K562 (cell line): Measurements from ENCODE around the gene SNCG. TPM values are rescaled to one million over a fixed set of nuclear protein-coding genes. Genes with fewer than 3 reads are reported as not detected.

Source experiments
- ATAC-seq: fragments of 200-7000 bp; cut with Tn5 transposase; 3 replicates; pipeline ENCODE4 v1.9.1; 2020; ENCODE audit warnings: moderate library complexity
- BruUV-seq: library from RNA; stranded (reverse); fragments of 400-500 nt; replicated peaks from 2 replicates; lab custom pipeline; 2021; lab: Mats Ljungman, UMichigan
- CTCF ChIA-PET: fragments of 300-600 bp; formaldehyde crosslinking; extraction: SDS; loops from one replicate; lab custom pipeline; 2021; ENCODE audit warnings: low intra/inter-chr PET ratio; lab: Yijun Ruan, JAX
- POLR2A ChIA-PET: fragments of 300-600, 350-650 bp; sonication (Branson Sonifier 250); formaldehyde crosslinking; extraction: SDS; loops from one replicate; lab custom pipeline; 2021; ENCODE audit warnings: antibody characterized with exemption, inconsistent platforms; lab: Yijun Ruan, JAX
- DNase-seq, 4 experiments: peaks; one replicate each; pipeline versions ENCODE4 v3.0.0 to v3.0.0-alpha.2; 2011 to 2018; ENCODE audit warnings: low spot score in 3 of 4, mixed read lengths in 3 of 4; ENCODE audit errors: extremely low read depth in 1 of 4
- FAIRE-seq: peaks from 2 replicates; lab custom pipeline; 2011; peaks lifted over from hg19 to GRCh38; lab: Jason Lieb, UNC
- H2AFZ ChIP-seq: 2 replicates; pipeline ENCODE4 v1.6.0; 2011; ENCODE audit warnings: low read depth, low read length, control low read depth, inconsistent platforms
- H3K27ac ChIP-seq: fragments of 200-600 bp; 3 replicates; pipeline ENCODE4 v1.8.0; 2011; ENCODE audit warnings: low read depth, mild to moderate bottlenecking, control low read depth, inconsistent platforms, low read length, moderate library complexity, mixed read lengths; ENCODE audit errors: extremely low read depth
- H3K27me3 ChIP-seq, 2 experiments: fragments of 300-600 bp in 1 of 2; 2 replicates in 1 of 2; 3 replicates in 1 of 2; pipeline versions ENCODE4 v1.6.0 to v1.8.0; 2011; ENCODE audit warnings: inconsistent platforms in 2 of 2, low read length in 2 of 2, mild to moderate bottlenecking in 1 of 2, mixed read lengths in 1 of 2, moderate library complexity in 1 of 2; ENCODE audit not compliant: control insufficient read depth in 2 of 2, insufficient read depth in 2 of 2
- H3K36me3 ChIP-seq: fragments of 300-600 bp; 3 replicates; pipeline ENCODE4 v1.8.0; 2011; ENCODE audit warnings: mild to moderate bottlenecking, low read length, inconsistent platforms; ENCODE audit not compliant: control insufficient read depth, insufficient read depth
- H3K4me1 ChIP-seq, 2 experiments: fragments of 200-600 bp in 1 of 2; replicated peaks in 1 of 2; 2 replicates in 1 of 2; 3 replicates in 1 of 2; pipeline versions ENCODE4 v1.5.1 to v1.8.0; 2011; ENCODE audit warnings: inconsistent platforms in 2 of 2, low read length in 2 of 2, mild to moderate bottlenecking in 1 of 2, mixed read lengths in 1 of 2, moderate library complexity in 1 of 2; ENCODE audit not compliant: control insufficient read depth in 2 of 2, insufficient read depth in 2 of 2
- H3K4me2 ChIP-seq: 2 replicates; pipeline ENCODE4 v1.6.1; 2011; ENCODE audit warnings: low read length, control low read depth, inconsistent platforms, mixed read lengths; ENCODE audit not compliant: insufficient read depth
- H3K4me3 ChIP-seq: fragments of 200-600 bp; sonication (generic), shearing (Covaris generic); 2 replicates; pipeline ENCODE4 v1.5.1; 2016; ENCODE audit warnings: control low read depth, inconsistent platforms
- H3K79me2 ChIP-seq: fragments of 200-600 bp; 3 replicates; pipeline ENCODE4 v1.8.0; 2011; ENCODE audit warnings: low read length, inconsistent platforms; ENCODE audit not compliant: control insufficient read depth, insufficient read depth
- H3K9ac ChIP-seq, 2 experiments: 2 replicates each; pipeline versions ENCODE4 v1.6.0 to v1.6.1; 2011; ENCODE audit warnings: low read depth in 2 of 2, low read length in 2 of 2, control low read depth in 1 of 2, inconsistent platforms in 1 of 2, mild to moderate bottlenecking in 1 of 2, mixed read lengths in 1 of 2; ENCODE audit not compliant: insufficient read depth in 1 of 2
- H3K9me1 ChIP-seq: one replicate; pipeline ENCODE4 v1.6.0; 2011; ENCODE audit warnings: inconsistent platforms, mild to moderate bottlenecking, low read length, moderate library complexity; ENCODE audit not compliant: control insufficient read depth, insufficient read depth
- H3K9me3 ChIP-seq: replicated peaks from 2 replicates; pipeline ENCODE4 v1.5.1; 2011; ENCODE audit warnings: low read depth, low read length, inconsistent platforms; ENCODE audit not compliant: control insufficient read depth, insufficient read depth
- H4K20me1 ChIP-seq: replicated peaks from 2 replicates; pipeline ENCODE4 v1.6.1; 2011; ENCODE audit warnings: low read length, inconsistent platforms, mixed read lengths; ENCODE audit not compliant: control insufficient read depth, insufficient read depth
- ADNP ChIP-seq: fragments of 200-800 bp; sonication (Bioruptor generic); IDR thresholded peaks from 2 replicates; pipeline ENCODE4 v1.6.1; 2016; ENCODE audit warnings: missing genetic modification characterization, missing compliant biosample characterization
- BCOR ChIP-seq: fragments of 450-650 bp; IDR thresholded peaks from 2 replicates; pipeline ENCODE4 v1.6.1; 2016
- CEBPG ChIP-seq, 3 experiments: fragments of 200-800 bp in 1 of 3; sonication (Bioruptor generic) in 1 of 3; sonication (generic) in 1 of 3; formaldehyde crosslinking in 1 of 3; IDR thresholded peaks in 2 of 3; conservative IDR thresholded peaks in 1 of 3; 2 replicates each; pipeline versions ENCODE4 v1.6.1 to v1.8.0; 2016 to 2022; ENCODE audit warnings: missing compliant biosample characterization in 2 of 3, missing genetic modification characterization in 2 of 3, mild to moderate bottlenecking in 1 of 3, missing genetic modification reagents in 1 of 3
- DNMT1 ChIP-seq: fragments of 450-650 bp; IDR thresholded peaks from 2 replicates; pipeline ENCODE4 v1.6.1; 2016; ENCODE audit warnings: antibody characterized with exemption, mild to moderate bottlenecking
- HBP1 ChIP-seq: fragments of 450-650 bp; formaldehyde crosslinking; IDR thresholded peaks from 2 replicates; pipeline ENCODE4 v1.4.0; 2022; ENCODE audit warnings: missing genetic modification characterization
- KDM1A ChIP-seq, 2 experiments: fragments of 450-650 bp; IDR thresholded peaks; 2 replicates each; pipeline ENCODE4 v1.6.1; 2016; ENCODE audit warnings: mild to moderate bottlenecking in 2 of 2
- NCOA2 ChIP-seq, 2 experiments: fragments of 450-650 bp; IDR thresholded peaks; 2 replicates each; pipeline ENCODE4 v1.6.1; 2018; ENCODE audit warnings: mild to moderate bottlenecking in 2 of 2, moderate library complexity in 1 of 2; ENCODE audit not compliant: partially characterized antibody in 2 of 2
- RBM25 ChIP-seq: fragments of 200-400 bp; formaldehyde crosslinking; IDR thresholded peaks from 2 replicates; pipeline ENCODE4 v1.6.1; 2018; ENCODE audit warnings: low read length, low read depth, moderate library complexity; ENCODE audit not compliant: severe bottlenecking
- SIRT6 ChIP-seq: IDR thresholded peaks from one replicate; pipeline ENCODE4 v1.6.1; 2012; ENCODE audit warnings: low read depth, mild to moderate bottlenecking, control low read depth, inconsistent platforms, low read length, moderate library complexity
- ZNF174 ChIP-seq: fragments of 250-450 bp; sonication (Bioruptor Pico); IDR thresholded peaks from 2 replicates; pipeline ENCODE4 v1.4.0; 2020; ENCODE audit warnings: mild to moderate bottlenecking
- ZSCAN29 ChIP-seq: fragments of 450-650 bp; IDR thresholded peaks from 2 replicates; pipeline ENCODE4 v1.6.1; 2017
- WGBS: fragments of 100-300 bp; shearing (Covaris generic); methylation state at CpG from one replicate; pipeline ENCODE4 v1.1.6; 2016; ENCODE audit warnings: low coverage, mixed read lengths; ENCODE audit not compliant: insufficient coverage; ENCODE audit errors: missing lambda C conversion rate; 5-methylcytosine and 5-hydroxymethylcytosine counted together
- in situ Hi-C: fragments of 300-500 bp; cut with MboI; formaldehyde crosslinking; loops from 4 replicates; pipeline ENCODE4 v1.15.0; 2018; ENCODE audit warnings: inconsistent platforms, mixed read lengths
- intact Hi-C: fragments of 100-400 bp; cut with micrococcal nuclease; formaldehyde crosslinking; loops from 2 replicates; pipeline ENCODE4 v1.14.2; 2022
- polyA plus RNA-seq, 8 experiments: library from polyadenylated mRNA; depleted of rRNA in 4 of 8; stranded (reverse) in 5 of 8; unstranded in 3 of 8; fragments of >200 nt; fragmentation: Nextera tagmentation in 2 of 8; fragmentation: Illumina TruSeq in 1 of 8; extraction: Ambion mirVana in 2 of 8; extraction: Trizol in 1 of 8; gene quantifications; 2 replicates each; pipeline versions ENCODE4 v1.2.1 to v1.2.3, GENCODE V29; 2011 to 2014; ENCODE audit warnings: inconsistent platforms in 1 of 8, missing spikeins in 1 of 8
- total RNA-seq, 7 experiments: library from RNA; depleted of rRNA in 6 of 7; stranded (reverse); fragments of >200 nt in 6 of 7; fragmentation: Illumina TruSeq in 2 of 7; extraction: Trizol in 2 of 7; gene quantifications; 2 replicates each; pipeline versions ENCODE4 v1.2.1 to v1.2.3, GENCODE V29; 2011 to 2021; ENCODE audit warnings: low replicate concordance in 1 of 7
- TF ChIP-seq, protein P1 (sequence below): sonication (generic); formaldehyde crosslinking; IDR thresholded peaks from 2 replicates; pipeline ENCODE4 v1.8.1; 2022; ENCODE audit warnings: missing genetic modification reagents

Gene SNCG
- total and polyA plus RNA-seq, 9 of the 15 experiments (the other 6 are each of a cell fraction or from before 2014, with no cell fraction given), result 9.8 to 146 (median 93.6) TPM

DNA sequence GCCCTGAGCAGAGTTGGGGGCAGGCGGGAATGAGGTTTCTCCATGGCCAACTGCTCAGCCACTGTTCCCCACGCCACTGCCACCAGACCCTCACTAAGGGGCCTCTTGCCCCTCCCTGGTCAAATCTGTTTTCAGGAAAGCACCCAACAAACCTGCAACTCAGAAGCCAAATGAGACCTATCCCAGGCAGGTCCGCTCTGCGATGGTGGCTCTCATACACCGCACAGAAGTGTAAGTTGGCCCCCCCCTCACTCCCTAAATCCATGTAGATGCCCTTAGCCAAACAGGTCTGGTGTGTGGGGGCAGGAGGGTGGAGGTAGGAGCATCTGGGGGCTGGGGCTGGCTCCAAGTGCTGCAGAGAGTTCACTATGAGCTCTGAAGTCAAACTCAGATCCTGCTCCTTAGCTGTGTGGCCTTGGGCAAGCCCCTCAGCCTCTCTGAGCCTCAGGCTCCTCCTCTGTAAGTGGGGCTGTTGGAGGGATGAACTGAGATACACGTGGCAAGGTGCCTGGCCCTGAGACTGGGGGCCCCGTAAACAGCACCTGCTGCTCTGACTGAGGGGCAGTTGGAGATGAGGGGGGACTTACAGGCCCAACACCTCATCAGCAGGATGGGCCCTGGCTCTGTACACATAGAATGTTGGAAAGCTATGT, 2.1 kb upstream of the SNCG start (continued):
- TF ChIP-seq, protein P1, sequence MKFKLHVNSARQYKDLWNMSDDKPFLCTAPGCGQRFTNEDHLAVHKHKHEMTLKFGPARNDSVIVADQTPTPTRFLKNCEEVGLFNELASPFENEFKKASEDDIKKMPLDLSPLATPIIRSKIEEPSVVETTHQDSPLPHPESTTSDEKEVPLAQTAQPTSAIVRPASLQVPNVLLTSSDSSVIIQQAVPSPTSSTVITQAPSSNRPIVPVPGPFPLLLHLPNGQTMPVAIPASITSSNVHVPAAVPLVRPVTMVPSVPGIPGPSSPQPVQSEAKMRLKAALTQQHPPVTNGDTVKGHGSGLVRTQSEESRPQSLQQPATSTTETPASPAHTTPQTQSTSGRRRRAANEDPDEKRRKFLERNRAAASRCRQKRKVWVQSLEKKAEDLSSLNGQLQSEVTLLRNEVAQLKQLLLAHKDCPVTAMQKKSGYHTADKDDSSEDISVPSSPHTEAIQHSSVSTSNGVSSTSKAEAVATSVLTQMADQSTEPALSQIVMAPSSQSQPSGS (CRISPR knock-in tag), result no peak
- TF ChIP-seq ZSCAN29, result no peak
- peak; percentile 66 for TF ChIP-seq RBM25
- TF ChIP-seq, all 486 proteins: peak for 4

DNA sequence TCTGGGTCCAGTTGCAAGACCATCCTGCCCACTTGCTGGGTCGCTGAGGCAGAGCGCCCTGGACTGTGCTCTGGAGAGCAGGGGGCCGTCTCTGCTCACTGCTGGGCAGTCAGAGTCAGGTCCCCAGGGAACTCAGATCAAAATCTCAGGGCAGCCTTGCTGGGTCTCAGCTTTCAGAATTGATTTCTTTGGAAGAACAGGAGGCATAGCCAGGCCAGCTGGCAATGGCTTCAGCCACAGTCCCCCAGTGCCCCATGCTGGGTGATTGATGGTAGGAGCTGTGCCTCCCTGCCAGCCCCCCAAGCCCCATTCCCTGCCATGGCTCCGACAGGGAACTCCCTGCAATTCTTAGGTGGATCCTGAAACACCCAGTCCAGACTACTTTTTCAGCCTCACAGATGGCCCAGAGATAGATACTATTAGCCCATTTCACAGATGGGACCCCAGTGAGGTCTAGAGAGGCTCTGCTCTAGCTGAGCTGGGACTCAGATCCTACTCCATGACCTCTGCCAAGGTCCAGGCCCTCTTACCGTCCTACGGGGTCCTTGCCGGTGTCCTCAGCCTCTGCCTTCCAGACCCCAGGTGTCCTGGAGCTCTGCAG, 1.5 kb upstream of the SNCG start:
- intact Hi-C loops (no loop called here), in situ Hi-C loops (no loop called here)
- H3K36me3 ChIP-seq, result peaks cover 4% of the 10 kb centered on the region; the same call in 2 of the 3 replicates
- H2AFZ ChIP-seq, result no peak overlapping the region
- peaks cover 17% of the 10 kb centered on the region; the same call in 2 of the 3 replicates for H3K79me2 ChIP-seq
- DNase-seq, result no peak
- H3K9me1 ChIP-seq, result no peaks in the 10 kb centered on the region
- no peak overlapping the region for H3K4me3 ChIP-seq
- no peaks in the 10 kb centered on the region for H3K27me3 ChIP-seq
- H3K9me3 ChIP-seq, result 0 out of 2 replicates have a peak, but pooled peaks cover 3% of the 10 kb centered on the region
- TF ChIP-seq ADNP (tag) (no peak), KDM1A (IDR thresholded peaks at IDR 0.05) (peak; percentile 17 to 34; a peak in 2 of 4 replicates), NCOA2 (IDR thresholded peaks at IDR 0.05; ENCODE audit: partially characterized antibody in 2 of 2) (no peak), ZNF174 (CRISPR knock-in tag) (no peak), BCOR (peak; percentile 41; the same call in 1 of the 2 replicates), DNMT1 (no peak), CEBPG (CRISPR knock-in tag; IDR thresholded peaks at IDR 0.05) (no peak), CEBPG (tag; conservative IDR thresholded peaks at IDR 0.05 in 1 of 2, IDR thresholded peaks at IDR 0.05 in 1 of 2) (no peak), HBP1 (no peak), SIRT6 (no peak)
- peaks cover 68 to 80% of the 10 kb centered on the region in 2 experiments for H3K4me1 ChIP-seq
- CTCF ChIA-PET, result no interaction called here
- no TSS peak for BruUV-seq
- H3K9ac ChIP-seq, result peak overlapping the region in 1 of 2 experiments; percentile 90; a peak in 1 of 4 replicates
- peak overlapping the region; percentile 91; the same call in 2 of the 3 replicates for H3K27ac ChIP-seq
- no peak for FAIRE-seq
- POLR2A ChIA-PET, result interaction anchor here (1.2 kb wide), 1 partner anchor 20 kb away, joined by 3 read pairs; no protein-coding TSS in a partner anchor
- H4K20me1 ChIP-seq, result no peaks in the 10 kb centered on the region
- ATAC-seq, result no peak
- H3K4me2 ChIP-seq, result no peak overlapping the region
- 76% methylated on average over 2 of the region's 7 CpGs for WGBS
